IPS-15b (cell line): ENCODE data around the gene NABP1.
"Not testable (repeated sequence)": the region's sequence is repeated elsewhere in the genome, so short reads cannot be mapped to it uniquely, and the experiment has no call there.

ENCODE experiments used
- H3K27me3 ChIP-seq: one replicate; pipeline ENCODE4 v1.6.1; 2013; ENCODE audit warnings: low read length; ENCODE audit not compliant: control insufficient read depth, insufficient read depth
- H3K36me3 ChIP-seq: one replicate; pipeline ENCODE4 v1.6.1; 2013; ENCODE audit warnings: low read length; ENCODE audit not compliant: control insufficient read depth, insufficient read depth
- H3K4me1 ChIP-seq: one replicate; pipeline ENCODE4 v1.6.1; 2013; ENCODE audit warnings: mild to moderate bottlenecking, low read length; ENCODE audit not compliant: control insufficient read depth, insufficient read depth
- H3K4me3 ChIP-seq: one replicate; pipeline ENCODE4 v1.5.1; 2013; ENCODE audit warnings: low read depth, low read length
- H3K9ac ChIP-seq: one replicate; pipeline ENCODE4 v1.6.1; 2013; ENCODE audit warnings: low read depth, mild to moderate bottlenecking, low read length
- H3K9me3 ChIP-seq: one replicate; pipeline ENCODE4 v1.6.1; 2013; ENCODE audit warnings: mild to moderate bottlenecking, low read length; ENCODE audit not compliant: control insufficient read depth, insufficient read depth

The NABP1 gene

GRCh38 chr2:191638079-191638801 is 39.7 kb upstream of the NABP1 start:
- Histone ChIP-seq H3K27me3 (no peaks in the 10 kb centered on the region), H3K9ac (no peak overlapping the region), H3K9me3 (no peaks in the 10 kb centered on the region), H3K4me3 (no peak overlapping the region), H3K36me3 (no peaks in the 10 kb centered on the region), H3K4me1 (peaks cover 14% of the 10 kb centered on the region)

- Histone ChIP-seq H3K27me3 (no peaks in the 10 kb centered on the region), H3K36me3 (no peaks in the 10 kb centered on the region), H3K4me1 (peaks cover 14% of the 10 kb centered on the region)
Measured at GRCh38 chr2:191638802-191639172, 39.1 kb upstream of the NABP1 start.

GRCh38 chr2:191641609-191642008 is 36.3 kb upstream of the NABP1 start:
- H3K9ac ChIP-seq, result no peak overlapping the region
- H3K9me3 ChIP-seq, result no peaks in the 10 kb centered on the region
- no peaks in the 10 kb centered on the region for H3K27me3 ChIP-seq
- H3K4me3 ChIP-seq, result no peak overlapping the region
- H3K4me1 ChIP-seq, result peaks cover 14% of the 10 kb centered on the region
- no peaks in the 10 kb centered on the region for H3K36me3 ChIP-seq

More at GRCh38 chr2:191638802-191639172, 39.1 kb upstream of the NABP1 start:
- Histone ChIP-seq H3K9me3 (no peaks in the 10 kb centered on the region), H3K4me3 (no peak overlapping the region), H3K9ac (no peak overlapping the region)

- Histone ChIP-seq H3K27me3 (no peaks in the 10 kb centered on the region), H3K9ac (no peak overlapping the region), H3K9me3 (no peaks in the 10 kb centered on the region), H3K4me1 (peaks cover 9% of the 10 kb centered on the region), H3K36me3 (no peaks in the 10 kb centered on the region), H3K4me3 (no peak overlapping the region)
Measured at GRCh38 chr2:191642541-191642940, 35.4 kb upstream of the NABP1 start.

GRCh38 chr2:191643429-191643828 is 34.5 kb upstream of the NABP1 start:
- peaks cover under 1% of the 10 kb centered on the region for H3K4me1 ChIP-seq
- H3K27me3 ChIP-seq, result no peaks in the 10 kb centered on the region
- H3K9me3 ChIP-seq, result no peaks in the 10 kb centered on the region
- H3K36me3 ChIP-seq, result no peaks in the 10 kb centered on the region
- H3K4me3 ChIP-seq, result no peak overlapping the region
- no peak overlapping the region for H3K9ac ChIP-seq

GRCh38 chr2:191644613-191645012 is 33.3 kb upstream of the NABP1 start:
- H3K4me3 ChIP-seq, H3K36me3 ChIP-seq, H3K4me1 ChIP-seq, H3K9me3 ChIP-seq, H3K27me3 ChIP-seq, H3K9ac ChIP-seq: not testable (repeated sequence)

GRCh38 chr2:191645032-191645431 is 32.9 kb upstream of the NABP1 start:
- H3K4me3 ChIP-seq, result no peak overlapping the region

GRCh38 chr2:191645434-191646162 is 32.3 kb upstream of the NABP1 start:
- H3K36me3 ChIP-seq, result no peaks in the 10 kb centered on the region
- H3K4me1 ChIP-seq, result no peaks in the 10 kb centered on the region
- H3K4me3 ChIP-seq, result no peak overlapping the region
- H3K27me3 ChIP-seq, result no peaks in the 10 kb centered on the region
- no peak overlapping the region for H3K9ac ChIP-seq
- no peaks in the 10 kb centered on the region for H3K9me3 ChIP-seq

More at GRCh38 chr2:191645032-191645431, 32.9 kb upstream of the NABP1 start:
- no peaks in the 10 kb centered on the region for H3K36me3 ChIP-seq
- no peaks in the 10 kb centered on the region for H3K9me3 ChIP-seq
- no peak overlapping the region for H3K9ac ChIP-seq
- no peaks in the 10 kb centered on the region for H3K27me3 ChIP-seq
- H3K4me1 ChIP-seq, result no peaks in the 10 kb centered on the region

- Histone ChIP-seq H3K36me3 (no peaks in the 10 kb centered on the region), H3K27me3 (no peaks in the 10 kb centered on the region), H3K4me3 (no peak overlapping the region), H3K4me1 (no peaks in the 10 kb centered on the region), H3K9ac (no peak overlapping the region), H3K9me3 (no peaks in the 10 kb centered on the region)
Measured at GRCh38 chr2:191646163-191646902, 31.6 kb upstream of the NABP1 start.

GRCh38 chr2:191649519-191649918 is 28.4 kb upstream of the NABP1 start:
- Histone ChIP-seq H3K9me3 (no peaks in the 10 kb centered on the region), H3K27me3 (no peaks in the 10 kb centered on the region), H3K4me3 (no peak overlapping the region), H3K36me3 (no peaks in the 10 kb centered on the region), H3K4me1 (no peaks in the 10 kb centered on the region), H3K9ac (no peak overlapping the region)

- no peaks in the 10 kb centered on the region for H3K27me3 ChIP-seq
- H3K9ac ChIP-seq, result no peak overlapping the region
- H3K9me3 ChIP-seq, result no peaks in the 10 kb centered on the region
- H3K4me3 ChIP-seq, result no peak overlapping the region
- H3K36me3 ChIP-seq, result no peaks in the 10 kb centered on the region
- H3K4me1 ChIP-seq, result no peaks in the 10 kb centered on the region
Measured at GRCh38 chr2:191650896-191651773, 26.8 kb upstream of the NABP1 start.
